ENCODE measurements around the gene ATP5PO. TPM values are rescaled to one million over a fixed set of nuclear protein-coding genes. Genes with fewer than 3 reads are reported as not detected.

ATP5PO gene
- total and polyA plus RNA-seq, 2 experiments from 2014 or later = 215 to 354 TPM

DNA sequence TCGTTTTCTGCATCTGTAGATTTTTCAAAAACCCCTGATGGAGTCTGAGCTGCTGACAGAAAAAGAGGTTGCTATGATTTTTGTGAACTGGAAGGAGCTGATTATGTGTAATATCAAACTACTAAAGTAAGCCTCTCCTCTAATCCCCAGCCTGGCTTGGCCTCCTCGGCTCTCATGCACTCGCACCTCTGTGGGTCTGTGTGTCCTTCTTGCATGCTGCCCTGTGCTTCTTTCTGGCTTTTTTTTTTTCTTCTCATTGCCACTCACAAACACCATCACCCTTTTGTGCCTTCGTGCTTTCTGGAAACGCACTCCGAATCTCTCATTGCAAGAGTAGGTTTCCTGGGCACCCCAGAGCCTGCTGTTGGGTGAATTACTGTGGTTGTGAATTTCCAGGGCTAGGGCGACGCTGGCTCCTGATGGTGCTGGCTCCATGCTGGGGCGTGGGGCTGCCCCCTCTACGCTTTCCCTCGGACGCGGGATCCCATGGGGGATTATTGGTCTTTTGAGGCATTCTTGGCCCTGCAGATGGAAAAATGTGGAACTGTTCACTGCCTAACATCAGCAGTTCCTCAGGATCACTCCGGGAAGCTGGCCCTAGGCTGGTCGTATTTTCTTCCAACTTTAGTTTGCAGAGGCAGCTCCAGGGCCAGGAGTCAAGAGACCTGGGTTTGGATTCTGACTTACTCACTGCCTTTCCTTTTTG lies 56.8 kb downstream of the ATP5PO start:
- WGBS (ENCODE audit: low lambda C conversion rate, missing lambda C conversion rate) = 80% methylated on average over 15 of the region's 15 CpGs
- DNase-seq (ENCODE audit: low spot score) = no peak
- no peaks in the 10 kb centered on the region for H4K20me1 ChIP-seq (ENCODE audit: insufficient read depth, poor library complexity, severe bottlenecking)

DNA sequence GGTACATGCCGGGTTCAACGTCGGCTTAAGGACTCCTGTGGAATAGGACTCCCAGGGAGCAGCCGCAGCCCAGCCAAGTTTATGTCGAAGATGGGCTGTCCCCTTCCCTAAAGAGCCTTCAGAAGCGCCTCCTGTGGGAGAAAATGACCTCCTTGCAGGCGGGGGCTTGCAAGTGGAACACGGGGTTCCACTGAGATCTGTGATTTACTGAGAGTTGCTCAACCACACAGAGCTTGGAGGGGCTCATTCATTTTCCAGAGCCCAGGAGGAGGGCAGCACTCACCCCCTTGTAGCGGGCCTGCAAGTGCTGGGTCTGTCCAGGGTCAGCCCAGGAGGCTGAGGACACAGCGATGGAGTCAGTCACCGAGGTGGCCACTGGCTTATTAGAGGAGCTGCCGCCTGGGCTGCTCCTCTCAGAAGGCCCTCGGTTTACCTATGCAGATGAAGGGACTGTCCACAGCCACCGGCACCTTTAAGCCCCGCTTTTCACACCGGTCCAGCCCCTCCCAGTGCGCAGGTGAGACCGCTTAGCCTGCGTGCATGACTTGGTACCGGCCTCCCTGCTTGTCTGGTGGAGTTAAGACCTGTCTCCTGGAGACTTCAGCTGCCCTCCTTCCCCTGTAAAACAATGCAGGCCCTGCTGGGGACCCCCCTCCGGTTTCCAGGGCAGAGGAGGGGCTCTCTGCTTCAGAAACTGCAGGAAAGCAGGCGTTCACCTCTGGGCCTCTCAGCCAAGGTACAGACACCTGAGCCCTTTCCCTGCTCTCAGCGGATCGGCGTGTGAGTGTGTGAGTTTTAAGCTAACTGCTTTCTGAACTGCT lies 57.5 kb downstream of the ATP5PO start:
- Histone ChIP-seq H3K4me3 (no peak overlapping the region), H2AFZ (no peak overlapping the region), H3K27me3 (no peaks in the 10 kb centered on the region), H3K79me2 (no peaks in the 10 kb centered on the region), H3K36me3 (replicated peaks; ENCODE audit: insufficient read depth, low read depth) (no peaks in the 10 kb centered on the region), H3K4me1 (ENCODE audit: insufficient read depth) (no peaks in the 10 kb centered on the region), H3K4me2 (no peak overlapping the region), H4K20me1 (ENCODE audit: insufficient read depth, poor library complexity, severe bottlenecking) (no peaks in the 10 kb centered on the region), H3K9me3 (ENCODE audit: low read depth) (no peaks in the 10 kb centered on the region), H3K9me2 (replicated peaks; ENCODE audit: insufficient read depth) (no peaks in the 10 kb centered on the region), H3K27ac (no peak overlapping the region)
- WGBS (ENCODE audit: low lambda C conversion rate, missing lambda C conversion rate) = 72% methylated on average over 25 of the region's 25 CpGs
- DNase-seq (ENCODE audit: low spot score) = no peak
- no peak for TF ChIP-seq EZH2 (IDR thresholded peaks at IDR 0.05; ENCODE audit: borderline replicate concordance)
- TF ChIP-seq, protein P1, sequence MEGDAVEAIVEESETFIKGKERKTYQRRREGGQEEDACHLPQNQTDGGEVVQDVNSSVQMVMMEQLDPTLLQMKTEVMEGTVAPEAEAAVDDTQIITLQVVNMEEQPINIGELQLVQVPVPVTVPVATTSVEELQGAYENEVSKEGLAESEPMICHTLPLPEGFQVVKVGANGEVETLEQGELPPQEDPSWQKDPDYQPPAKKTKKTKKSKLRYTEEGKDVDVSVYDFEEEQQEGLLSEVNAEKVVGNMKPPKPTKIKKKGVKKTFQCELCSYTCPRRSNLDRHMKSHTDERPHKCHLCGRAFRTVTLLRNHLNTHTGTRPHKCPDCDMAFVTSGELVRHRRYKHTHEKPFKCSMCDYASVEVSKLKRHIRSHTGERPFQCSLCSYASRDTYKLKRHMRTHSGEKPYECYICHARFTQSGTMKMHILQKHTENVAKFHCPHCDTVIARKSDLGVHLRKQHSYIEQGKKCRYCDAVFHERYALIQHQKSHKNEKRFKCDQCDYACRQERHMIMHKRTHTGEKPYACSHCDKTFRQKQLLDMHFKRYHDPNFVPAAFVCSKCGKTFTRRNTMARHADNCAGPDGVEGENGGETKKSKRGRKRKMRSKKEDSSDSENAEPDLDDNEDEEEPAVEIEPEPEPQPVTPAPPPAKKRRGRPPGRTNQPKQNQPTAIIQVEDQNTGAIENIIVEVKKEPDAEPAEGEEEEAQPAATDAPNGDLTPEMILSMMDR (IDR thresholded peaks at IDR 0.05; ENCODE audit: poor library complexity) = no peak
- no peak for TF ChIP-seq EZH2phosphoT487 (IDR thresholded peaks at IDR 0.05; ENCODE audit: low read depth, severe bottlenecking, unreplicated experiment)

More for the DNA sequence above, 56.8 kb downstream of the ATP5PO start:
- no peaks in the 10 kb centered on the region for H3K27me3 ChIP-seq
- no peak overlapping the region for H2AFZ ChIP-seq
- H3K79me2 ChIP-seq = no peaks in the 10 kb centered on the region
- H3K4me3 ChIP-seq = no peak overlapping the region
- no peak overlapping the region for H3K4me2 ChIP-seq
- H3K27ac ChIP-seq = no peak overlapping the region
- no peaks in the 10 kb centered on the region for H3K9me3 ChIP-seq (ENCODE audit: low read depth)
- no peaks in the 10 kb centered on the region for H3K9me2 ChIP-seq (replicated peaks; ENCODE audit: insufficient read depth)
- no peaks in the 10 kb centered on the region for H3K36me3 ChIP-seq (replicated peaks; ENCODE audit: insufficient read depth, low read depth)
- TF ChIP-seq, protein P1 (IDR thresholded peaks at IDR 0.05; ENCODE audit: poor library complexity) = no peak
- no peak for TF ChIP-seq EZH2phosphoT487 (IDR thresholded peaks at IDR 0.05; ENCODE audit: low read depth, severe bottlenecking, unreplicated experiment)
- no peak for TF ChIP-seq EZH2 (IDR thresholded peaks at IDR 0.05; ENCODE audit: borderline replicate concordance)
- H3K4me1 ChIP-seq (ENCODE audit: insufficient read depth) = no peaks in the 10 kb centered on the region

DNA sequence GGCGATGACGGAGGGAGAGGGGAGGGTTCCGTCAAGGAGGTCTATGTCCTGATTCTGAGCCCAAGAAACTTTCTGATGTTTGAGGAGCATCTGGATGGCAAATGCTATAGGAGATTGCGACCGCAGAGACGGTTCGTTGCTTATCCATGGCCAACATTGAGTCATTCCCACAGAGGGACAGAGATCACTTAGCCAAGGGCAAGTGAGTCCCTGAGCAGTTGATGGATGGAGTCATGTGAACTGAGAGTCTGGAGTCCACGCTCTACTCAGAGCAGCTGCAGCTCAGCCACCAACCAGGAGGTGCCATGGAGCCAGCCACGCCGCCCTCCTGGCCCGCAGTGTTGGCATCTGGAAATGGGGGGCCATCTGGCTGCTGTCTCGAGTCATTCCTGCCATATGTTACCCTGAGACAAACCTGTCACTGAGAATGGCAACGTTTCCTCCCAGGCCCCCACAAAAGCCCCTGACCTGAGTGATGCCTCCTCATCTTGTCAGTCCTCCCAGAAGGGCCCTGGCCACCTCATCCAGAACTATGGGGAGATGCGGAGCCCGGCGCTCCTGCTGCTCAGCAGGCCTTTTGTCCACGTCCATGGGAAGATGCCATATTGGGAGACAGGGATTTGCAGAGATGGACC lies 58.6 kb downstream of the ATP5PO start:
- 93% methylated on average over 14 of the region's 17 CpGs for WGBS (ENCODE audit: low lambda C conversion rate, missing lambda C conversion rate)
- Histone ChIP-seq H3K9me2 (replicated peaks; ENCODE audit: insufficient read depth) (no peaks in the 10 kb centered on the region), H2AFZ (no peak overlapping the region), H3K9me3 (ENCODE audit: low read depth) (no peaks in the 10 kb centered on the region), H3K27me3 (no peaks in the 10 kb centered on the region), H3K36me3 (replicated peaks; ENCODE audit: insufficient read depth, low read depth) (no peaks in the 10 kb centered on the region), H3K27ac (no peak overlapping the region), H3K4me2 (no peak overlapping the region), H3K4me1 (ENCODE audit: insufficient read depth) (no peaks in the 10 kb centered on the region), H3K79me2 (no peaks in the 10 kb centered on the region), H3K4me3 (no peak overlapping the region), H4K20me1 (ENCODE audit: insufficient read depth, poor library complexity, severe bottlenecking) (no peaks in the 10 kb centered on the region)
- no peak for DNase-seq (ENCODE audit: low spot score)
- TF ChIP-seq EZH2phosphoT487 (IDR thresholded peaks at IDR 0.05; ENCODE audit: low read depth, severe bottlenecking, unreplicated experiment) (no peak), EZH2 (IDR thresholded peaks at IDR 0.05; ENCODE audit: borderline replicate concordance) (no peak)
- TF ChIP-seq, protein P1 (IDR thresholded peaks at IDR 0.05; ENCODE audit: poor library complexity) = no peak

Measured in hepatocyte (in vitro differentiated cells).